AG09309 (cell line): ENCODE data around the gene PACS1.

Source experiments
- DNase-seq: peaks from one replicate; pipeline ENCODE4 v3.0.0-alpha.2; 2010; ENCODE audit warnings: low read depth
- H3K4me3 ChIP-seq: 2 replicates; pipeline ENCODE4 v1.5.1; 2011; ENCODE audit warnings: mild to moderate bottlenecking, low read depth, low read length, moderate library complexity; ENCODE audit not compliant: control insufficient read depth
- TF ChIP-seq, protein P1 (sequence below): IDR thresholded peaks from 2 replicates; pipeline ENCODE4 v1.5.1; 2011; ENCODE audit warnings: mild to moderate bottlenecking, low read depth, low read length, inconsistent platforms; ENCODE audit not compliant: insufficient read depth, control insufficient read depth; ENCODE audit errors: missing control alignments

PACS1 gene

DNA sequence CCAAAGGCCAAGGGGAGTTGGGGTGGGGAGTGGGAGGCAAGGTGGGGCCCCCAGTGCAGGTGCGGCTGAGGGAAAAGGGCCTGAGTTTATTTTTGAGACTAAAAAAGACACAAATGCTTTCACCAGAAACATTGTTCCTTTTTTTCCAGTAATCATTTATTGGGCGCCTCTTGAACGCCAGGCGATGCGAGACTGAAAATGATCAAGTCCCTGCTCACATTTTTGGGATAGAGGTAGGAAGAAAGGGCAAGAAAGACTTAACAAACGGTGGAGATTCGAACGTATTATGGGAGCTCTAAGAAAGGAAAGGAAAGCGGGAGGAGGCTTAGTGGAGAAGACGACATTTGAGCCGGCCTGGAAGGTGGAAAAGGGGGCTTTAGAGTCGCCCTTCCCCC, 18.7 kb upstream of the PACS1 start:
- TF ChIP-seq, protein P1, sequence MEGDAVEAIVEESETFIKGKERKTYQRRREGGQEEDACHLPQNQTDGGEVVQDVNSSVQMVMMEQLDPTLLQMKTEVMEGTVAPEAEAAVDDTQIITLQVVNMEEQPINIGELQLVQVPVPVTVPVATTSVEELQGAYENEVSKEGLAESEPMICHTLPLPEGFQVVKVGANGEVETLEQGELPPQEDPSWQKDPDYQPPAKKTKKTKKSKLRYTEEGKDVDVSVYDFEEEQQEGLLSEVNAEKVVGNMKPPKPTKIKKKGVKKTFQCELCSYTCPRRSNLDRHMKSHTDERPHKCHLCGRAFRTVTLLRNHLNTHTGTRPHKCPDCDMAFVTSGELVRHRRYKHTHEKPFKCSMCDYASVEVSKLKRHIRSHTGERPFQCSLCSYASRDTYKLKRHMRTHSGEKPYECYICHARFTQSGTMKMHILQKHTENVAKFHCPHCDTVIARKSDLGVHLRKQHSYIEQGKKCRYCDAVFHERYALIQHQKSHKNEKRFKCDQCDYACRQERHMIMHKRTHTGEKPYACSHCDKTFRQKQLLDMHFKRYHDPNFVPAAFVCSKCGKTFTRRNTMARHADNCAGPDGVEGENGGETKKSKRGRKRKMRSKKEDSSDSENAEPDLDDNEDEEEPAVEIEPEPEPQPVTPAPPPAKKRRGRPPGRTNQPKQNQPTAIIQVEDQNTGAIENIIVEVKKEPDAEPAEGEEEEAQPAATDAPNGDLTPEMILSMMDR, result no peak
- no peak for DNase-seq

DNA sequence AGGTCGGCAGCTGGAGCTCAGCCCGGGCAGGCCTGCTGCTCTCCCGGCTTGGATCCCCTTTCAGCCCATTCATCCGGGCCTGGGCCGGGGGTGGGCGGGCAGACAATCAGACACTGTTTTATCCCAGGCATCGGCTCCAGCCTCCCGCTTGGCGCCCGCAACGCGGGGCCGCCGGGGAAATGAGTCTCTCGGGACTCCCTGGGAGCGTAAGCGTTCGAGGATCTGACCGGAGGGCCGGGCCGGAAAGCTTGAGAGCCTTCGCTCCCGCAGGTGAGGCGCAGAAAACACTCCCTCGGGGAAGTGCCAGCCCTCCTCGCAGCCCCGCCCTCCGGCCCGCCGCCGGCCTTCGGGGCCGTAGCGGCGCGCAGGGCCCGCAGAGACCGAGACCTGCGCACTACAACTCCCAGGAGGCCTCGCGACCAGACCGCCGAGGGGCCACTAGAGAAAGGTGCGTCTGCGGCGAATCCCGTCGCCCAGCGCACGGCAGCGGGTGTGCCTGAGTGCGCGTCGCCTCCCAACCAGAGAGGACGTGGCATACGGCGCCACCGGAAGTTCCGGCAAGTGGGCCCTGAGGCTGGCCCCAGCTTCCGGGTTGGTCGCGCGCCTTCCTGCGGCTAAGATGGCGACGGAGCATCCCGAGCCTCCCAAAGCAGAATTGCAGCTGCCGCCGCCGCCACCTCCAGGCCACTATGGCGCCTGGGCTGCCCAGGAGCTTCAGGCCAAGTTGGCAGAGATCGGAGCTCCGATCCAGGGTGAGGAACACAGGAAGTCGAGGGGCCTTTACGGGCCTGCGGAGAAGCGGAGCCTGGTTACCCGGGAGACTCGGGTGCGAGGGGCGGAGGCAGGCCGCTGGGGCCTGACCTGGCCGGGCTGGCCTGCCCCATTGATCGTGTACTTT, 18.1 kb upstream of the PACS1 start, which contains the start of gene SF3B2:
TSS of gene SF3B2 (plus strand) at position 599 of the 898 bp plus-strand sequence. CDS start at position 620, 21 bp downstream.
- H3K4me3 ChIP-seq, result peak within 1 kb of the TSS; percentile 79
- TF ChIP-seq, protein P1, result no peak
- DNase-seq, result peak; percentile 91

More for the DNA sequence above, 18.7 kb upstream of the PACS1 start:
- H3K4me3 ChIP-seq, result peak overlapping the region; percentile 54

DNA sequence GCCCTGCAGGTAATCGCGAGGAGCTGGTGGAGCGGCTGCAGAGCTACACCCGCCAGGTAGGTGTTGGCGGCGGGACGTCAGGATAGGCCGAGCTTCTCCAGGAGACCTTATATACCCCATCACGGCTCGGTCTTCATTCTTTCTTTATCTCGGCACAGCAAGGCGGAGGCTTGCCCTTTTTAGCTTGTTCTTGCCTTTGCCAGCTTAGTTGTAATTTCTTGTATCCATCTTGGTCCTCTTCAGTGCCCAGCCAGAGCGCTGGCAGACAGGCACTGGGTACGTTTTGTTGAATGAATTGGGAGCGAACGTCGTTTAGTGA, 17.4 kb upstream of the PACS1 start:
- TF ChIP-seq, protein P1, result no peak
- H3K4me3 ChIP-seq, result peak overlapping the region; percentile 79
- no peak for DNase-seq

DNA sequence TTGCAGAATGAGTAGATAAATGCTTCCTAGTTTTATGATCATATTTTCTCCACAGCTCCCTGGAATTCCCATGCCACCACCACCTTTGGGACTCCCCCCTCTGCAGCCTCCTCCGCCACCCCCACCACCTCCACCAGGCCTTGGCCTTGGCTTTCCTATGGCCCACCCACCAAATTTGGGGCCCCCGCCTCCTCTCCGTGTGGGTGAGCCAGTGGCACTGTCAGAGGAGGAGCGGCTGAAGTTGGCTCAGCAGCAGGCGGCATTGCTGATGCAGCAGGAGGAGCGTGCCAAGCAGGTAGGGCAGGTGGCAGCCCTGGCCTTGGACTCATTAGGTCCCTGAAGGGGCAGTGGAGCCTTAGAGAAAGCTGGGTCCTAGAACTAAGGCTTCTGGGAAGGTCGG, 15.1 kb upstream of the PACS1 start:
- TF ChIP-seq, protein P1, result no peak

DNA sequence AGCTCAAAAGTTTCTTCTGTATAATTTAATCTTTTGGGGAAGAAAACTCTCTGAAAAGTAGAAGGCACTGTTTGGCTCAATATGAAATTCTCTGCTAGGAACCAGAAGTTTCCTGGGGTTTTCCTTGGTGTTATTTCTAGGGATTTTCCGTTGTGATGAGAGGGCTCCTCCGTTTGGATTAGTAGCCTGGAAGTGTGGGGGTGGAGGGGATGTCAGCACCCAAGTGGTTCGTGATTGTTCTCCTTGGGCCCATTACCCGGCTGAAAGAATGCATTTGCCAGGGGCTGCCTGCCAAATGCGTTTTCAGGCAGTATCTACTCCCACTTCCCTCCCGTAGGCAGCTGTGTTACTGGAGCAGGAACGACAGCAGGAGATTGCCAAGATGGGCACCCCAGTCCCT, 13.6 kb upstream of the PACS1 start:
- H3K4me3 ChIP-seq, result no peak overlapping the region
- DNase-seq, result no peak
- TF ChIP-seq, protein P1, result no peak

More for the DNA sequence above, 15.1 kb upstream of the PACS1 start:
- DNase-seq, result no peak
- no peak overlapping the region for H3K4me3 ChIP-seq

DNA sequence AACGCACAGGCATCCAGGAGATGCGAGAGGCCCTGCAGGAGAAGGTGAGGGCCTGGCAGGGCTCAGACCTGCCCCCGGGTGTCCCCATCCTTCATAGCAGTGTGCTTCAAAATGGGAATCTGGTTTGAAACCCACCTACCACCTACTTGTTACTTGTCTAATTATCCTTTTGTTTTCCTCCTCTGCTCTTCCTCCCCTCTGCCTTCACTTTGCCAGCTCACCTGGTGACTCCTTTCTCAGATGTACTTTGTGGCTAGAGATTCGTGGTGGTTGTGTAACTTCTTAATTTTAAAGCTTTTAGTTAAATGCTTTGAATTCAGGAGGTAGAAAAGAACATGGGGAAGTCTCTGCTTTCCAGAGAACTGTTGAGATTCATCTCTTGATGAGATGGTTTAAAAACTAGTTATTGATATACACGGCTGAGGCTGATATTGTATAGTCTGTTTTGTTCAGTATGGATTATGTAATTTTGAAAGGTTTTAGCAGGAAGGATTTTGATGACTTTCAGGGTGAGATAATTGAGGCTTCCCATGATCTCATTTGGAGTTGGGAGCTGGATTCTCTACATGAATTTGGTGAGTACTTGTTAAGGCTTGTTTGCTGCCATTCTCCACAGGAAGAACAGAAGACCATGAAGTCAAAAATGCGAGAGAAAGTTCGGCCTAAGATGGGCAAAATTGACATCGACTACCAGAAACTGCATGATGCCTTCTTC, 9.9 kb upstream of the PACS1 start:
- TF ChIP-seq, protein P1, result no peak
- DNase-seq, result no peak
- H3K4me3 ChIP-seq, result no peak overlapping the region
